ENCODE results near the gene CLCN5.

GRCh38 chrX:50049228-50049627 lies 126.8 kb downstream of the CLCN5 start:
- TF ChIP-seq CTCF (IDR thresholded peaks at IDR 0.05) (no peak), POLR2A (IDR thresholded peaks at IDR 0.05) (no peak)

Data from right lobe of liver (tissue), 4 donors.